Prostate gland (tissue), 2 donors: ENCODE data around the gene ARL3. TPM values are rescaled to one million over a fixed set of nuclear protein-coding genes. Genes with fewer than 3 reads are reported as not detected.
A peak's percentile ranks its signal among the peaks of the same experiment; 100 is the strongest.

Source experiments
- DNase-seq: peaks from one replicate; pipeline ENCODE4 v3.0.0-alpha.2; 2019; ENCODE audit warnings: low spot score
- H3K27ac ChIP-seq, 2 donors: fragments of 200-600 bp; sonication (generic); 2 replicates each; pipeline ENCODE4 v1.5.1; 2017 to 2019
- H3K27me3 ChIP-seq: fragments of 200-600 bp; sonication (generic); replicated peaks from 2 replicates; pipeline ENCODE4 v1.5.1; 2019; ENCODE audit not compliant: insufficient read depth
- H3K36me3 ChIP-seq, 2 donors: fragments of 200-600 bp; sonication (generic); 1 replicate in 1 of 2; 2 replicates in 1 of 2; pipeline versions ENCODE4 v1.5.1 to v1.8.1; 2017 to 2019
- H3K4me1 ChIP-seq: fragments of 200-600 bp; sonication (generic); replicated peaks from 2 replicates; pipeline ENCODE4 v1.5.1; 2019
- H3K4me3 ChIP-seq, 2 donors: fragments of 200-600 bp; sonication (generic); 2 replicates each; pipeline ENCODE4 v1.5.1; 2017 to 2019
- H3K9me3 ChIP-seq: fragments of 200-600 bp; sonication (generic); 2 replicates; pipeline ENCODE4 v1.5.1; 2017
- CTCF ChIP-seq, 4 experiments: fragments of 200-600 bp in 2 of 4; fragments of 450-650 bp in 2 of 4; sonication (generic) in 2 of 4; IDR thresholded peaks; 1 replicate in 3 of 4; 2 replicates in 1 of 4; pipeline ENCODE4 v1.5.1; 2016 to 2019; ENCODE audit warnings: antibody characterized with exemption in 4 of 4, mild to moderate bottlenecking in 2 of 4, moderate library complexity in 2 of 4
- POLR2A ChIP-seq: fragments of 450-650 bp; IDR thresholded peaks from one replicate; pipeline ENCODE4 v1.6.1; 2016; ENCODE audit warnings: antibody characterized with exemption, mild to moderate bottlenecking
- POLR2AphosphoS5 ChIP-seq: sonication (generic); formaldehyde crosslinking; IDR thresholded peaks from one replicate; pipeline ENCODE4 v1.6.1; 2017; ENCODE audit warnings: antibody characterized with exemption
- WGBS: methylation state at CpG from one replicate; pipeline ENCODE4 v1.1.5; 2018; 5-methylcytosine and 5-hydroxymethylcytosine counted together
- intact Hi-C: fragments of 100-400 bp; cut with DNase I; formaldehyde crosslinking; loops from one replicate; pipeline ENCODE4 v1.14.2; 2022
- total RNA-seq, 2 donors: library from RNA; depleted of rRNA; stranded (reverse); fragments of >200 nt; gene quantifications; one replicate each; pipeline ENCODE4 v1.1.0, GENCODE V29; 2016

ARL3 gene
- total RNA-seq, 2 donors from 2014 or later, result 8.0 to 8.5 TPM

GRCh38 chr10:102646610-102647442, 67.4 kb downstream of the ARL3 start:
- Histone ChIP-seq H3K4me3 (peak overlapping the region; percentile 83 to 87), H3K9me3 (no peaks in the 10 kb centered on the region), H3K36me3 (no peaks in the 10 kb centered on the region), H3K4me1 (peaks cover 35% of the 10 kb centered on the region), H3K27me3 (no peaks in the 10 kb centered on the region), H3K27ac (peak overlapping the region; percentile 97 to 99)
- intact Hi-C loops, result loop anchor here (5.0 kb wide), 1 partner anchor 65 kb away; the partner anchor contains the start of genes ARL3 and SFXN2
- TF ChIP-seq POLR2A (no peak), POLR2AphosphoS5 (no peak), CTCF (IDR thresholded peaks at IDR 0.05) (no peak)
- peak; percentile 54 for DNase-seq
- WGBS, result 3% methylated on average over 18 of the region's 18 CpGs

- H3K4me1 ChIP-seq, result peaks cover 31% of the 10 kb centered on the region
- intact Hi-C loops, result loop anchor here (2.0 to 5.0 kb wide), 2 partner anchors 66 to 143 kb away; partner anchors contain the start of genes ACTR1A, ARL3, SFXN2 and SUFU
- no peaks in the 10 kb centered on the region for H3K9me3 ChIP-seq
- H3K27ac ChIP-seq, result peak overlapping the region; percentile 97 to 99
- TF ChIP-seq CTCF (IDR thresholded peaks at IDR 0.05), result peak in 2 of 4 experiments; percentile 7 to 9
- TF ChIP-seq POLR2A, result peak; percentile 52
- TF ChIP-seq POLR2AphosphoS5, result peak; percentile 44
- WGBS, result under 1% methylated on average over 29 of the region's 29 CpGs
- peak overlapping the region; percentile 83 to 87 for H3K4me3 ChIP-seq
- DNase-seq, result peak; percentile 73
- no peaks in the 10 kb centered on the region for H3K27me3 ChIP-seq
- no peaks in the 10 kb centered on the region for H3K36me3 ChIP-seq
Observed at GRCh38 chr10:102645741-102646609, 68.2 kb downstream of the ARL3 start.

DNA sequence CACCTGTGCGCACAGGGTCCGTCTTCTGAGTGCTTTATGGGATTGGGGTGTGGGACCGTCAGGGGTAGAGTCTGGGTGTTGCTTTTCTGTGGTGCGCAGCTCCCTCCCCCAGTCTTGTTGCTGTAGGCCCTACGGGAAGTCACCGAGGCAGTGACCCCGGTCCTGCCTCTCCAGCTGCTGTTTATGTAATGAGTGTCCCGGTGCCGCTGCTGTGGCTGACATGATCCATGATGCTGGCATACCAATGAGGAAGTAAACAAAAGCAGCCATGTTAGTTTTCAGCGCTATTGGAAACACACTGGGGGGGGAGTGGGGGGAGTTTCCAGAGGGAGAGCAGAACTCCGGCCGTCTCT, 68.8 kb downstream of the ARL3 start:
- WGBS, result 0% methylated on average over 12 of the region's 12 CpGs
- intact Hi-C loops, result loop anchor here (2.0 to 5.0 kb wide), 2 partner anchors 67 to 143 kb away; partner anchors contain the start of genes ACTR1A, ARL3, SFXN2 and SUFU
- peak; percentile 84 for DNase-seq
- no peaks in the 10 kb centered on the region for H3K9me3 ChIP-seq
- H3K27ac ChIP-seq, result peak overlapping the region; percentile 97 to 99
- no peaks in the 10 kb centered on the region for H3K36me3 ChIP-seq
- TF ChIP-seq CTCF (IDR thresholded peaks at IDR 0.05), result no peak
- TF ChIP-seq POLR2A, result peak; percentile 26
- TF ChIP-seq POLR2AphosphoS5, result peak; percentile 40
- peaks cover 29% of the 10 kb centered on the region for H3K4me1 ChIP-seq
- H3K4me3 ChIP-seq, result peak overlapping the region; percentile 83 to 87
- no peaks in the 10 kb centered on the region for H3K27me3 ChIP-seq

- under 1% methylated on average over 37 of the region's 62 CpGs for WGBS
- Histone ChIP-seq H3K4me3 (peak overlapping the region; percentile 83 to 87), H3K4me1 (peaks cover 24% of the 10 kb centered on the region), H3K36me3 (no peaks in the 10 kb centered on the region), H3K9me3 (no peaks in the 10 kb centered on the region), H3K27ac (peak overlapping the region; percentile 97 to 99), H3K27me3 (no peaks in the 10 kb centered on the region)
- intact Hi-C loops, result loop anchor here (2.0 to 5.0 kb wide), 2 partner anchors 67 to 142 kb away; partner anchors contain the start of genes ACTR1A, ARL3, SFXN2 and SUFU
- TF ChIP-seq CTCF (IDR thresholded peaks at IDR 0.05) (peak; percentile 51 to 79 (median 64)), POLR2A (peak; percentile 13), POLR2AphosphoS5 (peak; percentile 35)
- DNase-seq, result peak; percentile 78
Observed at GRCh38 chr10:102644646-102645387, 69.4 kb downstream of the ARL3 start.
